Measurements from ENCODE around the gene CFAP299. TPM values are rescaled to one million over a fixed set of nuclear protein-coding genes. Genes with fewer than 3 reads are reported as not detected.

Gene CFAP299
- total and polyA plus RNA-seq, 2 of the 13 experiments (the other 11 are each of a cell fraction or from before 2014, with no cell fraction given), result not detected

DNA sequence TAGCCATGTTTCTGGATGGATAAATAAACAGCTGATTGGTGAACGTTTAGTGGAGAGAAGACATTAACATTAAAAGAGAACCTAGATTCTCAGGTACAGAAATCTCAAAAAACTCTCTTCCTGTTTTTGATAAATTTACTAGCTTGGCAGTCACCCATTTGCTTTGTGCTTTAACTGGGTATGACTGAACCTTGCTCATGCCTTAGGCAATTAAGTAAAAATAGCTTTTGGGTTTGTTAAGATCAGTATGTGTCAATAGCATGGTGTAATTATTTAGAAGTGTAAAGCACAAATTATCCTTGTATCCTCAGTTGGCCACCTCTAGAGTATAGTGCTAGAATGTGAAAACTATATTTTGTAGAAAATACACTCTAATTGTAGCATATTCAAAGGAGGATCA lies 200.0 kb downstream of the CFAP299 start:
- H3K9ac ChIP-seq (ENCODE audit: insufficient read depth, low read depth, low read length), result no peak overlapping the region
- H3K4me1 ChIP-seq (ENCODE audit: insufficient read depth, low read length), result no peaks in the 10 kb centered on the region
- no peaks in the 10 kb centered on the region for H4K20me1 ChIP-seq (ENCODE audit: insufficient read depth, low read length)
- H3K79me2 ChIP-seq (ENCODE audit: insufficient read depth, low read length), result no peaks in the 10 kb centered on the region
- no peak overlapping the region for H3K4me2 ChIP-seq (ENCODE audit: low read depth, low read length)
- ATAC-seq (no peak), FAIRE-seq (no peak), DNase-seq (ENCODE audit: low spot score) (no peak)
- no peak for TF ChIP-seq SP4 (CRISPR knock-in tag; IDR thresholded peaks at IDR 0.05)
- TF ChIP-seq ARHGAP35 (CRISPR knock-in tag; IDR thresholded peaks at IDR 0.05; ENCODE audit: borderline replicate concordance), result no peak
- TF ChIP-seq FLYWCH1 (CRISPR knock-in tag; IDR thresholded peaks at IDR 0.05), result no peak
- no peak for TF ChIP-seq ZNF737 (CRISPR knock-in tag; IDR thresholded peaks at IDR 0.05; ENCODE audit: borderline replicate concordance)
- TF ChIP-seq, protein P1, sequence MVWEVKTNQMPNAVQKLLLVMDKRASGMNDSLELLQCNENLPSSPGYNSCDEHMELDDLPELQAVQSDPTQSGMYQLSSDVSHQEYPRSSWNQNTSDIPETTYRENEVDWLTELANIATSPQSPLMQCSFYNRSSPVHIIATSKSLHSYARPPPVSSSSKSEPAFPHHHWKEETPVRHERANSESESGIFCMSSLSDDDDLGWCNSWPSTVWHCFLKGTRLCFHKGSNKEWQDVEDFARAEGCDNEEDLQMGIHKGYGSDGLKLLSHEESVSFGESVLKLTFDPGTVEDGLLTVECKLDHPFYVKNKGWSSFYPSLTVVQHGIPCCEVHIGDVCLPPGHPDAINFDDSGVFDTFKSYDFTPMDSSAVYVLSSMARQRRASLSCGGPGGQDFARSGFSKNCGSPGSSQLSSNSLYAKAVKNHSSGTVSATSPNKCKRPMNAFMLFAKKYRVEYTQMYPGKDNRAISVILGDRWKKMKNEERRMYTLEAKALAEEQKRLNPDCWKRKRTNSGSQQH (CRISPR knock-in tag; IDR thresholded peaks at IDR 0.05; ENCODE audit: low read depth), result no peak
- TF ChIP-seq RBAK (CRISPR knock-in tag; IDR thresholded peaks at IDR 0.05), result no peak
- TF ChIP-seq NFKB2 (CRISPR knock-in tag; IDR thresholded peaks at IDR 0.05; ENCODE audit: borderline replicate concordance), result no peak
- no peak for TF ChIP-seq SALL1 (CRISPR knock-in tag; IDR thresholded peaks at IDR 0.05)
- TF ChIP-seq, protein P2, sequence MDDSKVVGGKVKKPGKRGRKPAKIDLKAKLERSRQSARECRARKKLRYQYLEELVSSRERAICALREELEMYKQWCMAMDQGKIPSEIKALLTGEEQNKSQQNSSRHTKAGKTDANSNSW (CRISPR knock-in tag; IDR thresholded peaks at IDR 0.05; ENCODE audit: borderline replicate concordance), result no peak
- TF ChIP-seq JUN (CRISPR knock-in tag; IDR thresholded peaks at IDR 0.05), result no peak
- TF ChIP-seq, protein P3, sequence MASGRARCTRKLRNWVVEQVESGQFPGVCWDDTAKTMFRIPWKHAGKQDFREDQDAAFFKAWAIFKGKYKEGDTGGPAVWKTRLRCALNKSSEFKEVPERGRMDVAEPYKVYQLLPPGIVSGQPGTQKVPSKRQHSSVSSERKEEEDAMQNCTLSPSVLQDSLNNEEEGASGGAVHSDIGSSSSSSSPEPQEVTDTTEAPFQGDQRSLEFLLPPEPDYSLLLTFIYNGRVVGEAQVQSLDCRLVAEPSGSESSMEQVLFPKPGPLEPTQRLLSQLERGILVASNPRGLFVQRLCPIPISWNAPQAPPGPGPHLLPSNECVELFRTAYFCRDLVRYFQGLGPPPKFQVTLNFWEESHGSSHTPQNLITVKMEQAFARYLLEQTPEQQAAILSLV (CRISPR knock-in tag; IDR thresholded peaks at IDR 0.05; ENCODE audit: borderline replicate concordance), result no peak
- no peak for TF ChIP-seq JDP2 (CRISPR knock-in tag; IDR thresholded peaks at IDR 0.05; ENCODE audit: borderline replicate concordance)
- TF ChIP-seq, protein P4, sequence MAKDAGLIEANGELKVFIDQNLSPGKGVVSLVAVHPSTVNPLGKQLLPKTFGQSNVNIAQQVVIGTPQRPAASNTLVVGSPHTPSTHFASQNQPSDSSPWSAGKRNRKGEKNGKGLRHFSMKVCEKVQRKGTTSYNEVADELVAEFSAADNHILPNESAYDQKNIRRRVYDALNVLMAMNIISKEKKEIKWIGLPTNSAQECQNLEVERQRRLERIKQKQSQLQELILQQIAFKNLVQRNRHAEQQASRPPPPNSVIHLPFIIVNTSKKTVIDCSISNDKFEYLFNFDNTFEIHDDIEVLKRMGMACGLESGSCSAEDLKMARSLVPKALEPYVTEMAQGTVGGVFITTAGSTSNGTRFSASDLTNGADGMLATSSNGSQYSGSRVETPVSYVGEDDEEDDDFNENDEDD (CRISPR knock-in tag; IDR thresholded peaks at IDR 0.05; ENCODE audit: borderline replicate concordance), result no peak
- no peak for TF ChIP-seq SPEN (CRISPR knock-in tag; IDR thresholded peaks at IDR 0.05; ENCODE audit: low read depth)
- TF ChIP-seq, protein P5, sequence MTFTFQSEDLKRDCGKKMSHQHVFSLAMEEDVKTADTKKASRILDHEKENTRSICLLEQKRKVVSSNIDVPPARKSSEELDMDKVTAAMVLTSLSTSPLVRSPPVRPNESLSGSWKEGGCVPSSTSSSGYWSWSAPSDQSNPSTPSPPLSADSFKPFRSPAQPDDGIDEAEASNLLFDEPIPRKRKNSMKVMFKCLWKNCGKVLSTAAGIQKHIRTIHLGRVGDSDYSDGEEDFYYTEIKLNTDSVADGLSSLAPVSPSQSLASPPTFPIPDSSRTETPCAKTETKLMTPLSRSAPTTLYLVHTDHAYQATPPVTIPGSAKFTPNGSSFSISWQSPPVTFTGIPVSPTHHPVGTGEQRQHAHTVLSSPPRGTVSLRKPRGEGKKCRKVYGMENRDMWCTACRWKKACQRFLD (CRISPR knock-in tag; IDR thresholded peaks at IDR 0.05; ENCODE audit: borderline replicate concordance), result no peak
- TF ChIP-seq, protein P6, sequence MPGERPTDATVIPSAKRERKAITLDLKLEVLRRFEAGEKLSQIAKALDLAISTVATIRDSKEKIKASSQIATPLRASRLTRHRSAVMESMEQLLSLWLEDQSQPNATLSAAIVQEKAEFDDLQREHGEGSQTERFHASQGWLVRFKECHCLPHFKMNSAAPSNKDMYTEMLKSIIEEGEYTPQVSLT (CRISPR knock-in tag; IDR thresholded peaks at IDR 0.05; ENCODE audit: borderline replicate concordance, low read depth), result no peak
- in situ Hi-C loops (cut with HindIII; ENCODE audit: extremely low pct_ligation_motif_present, low pct_unique_long_range_greater_than_20kb) (no loop called here), intact Hi-C loops (cut with micrococcal nuclease; ENCODE audit: unreplicated experiment) (no loop called here)
- no peak overlapping the region for H3K4me3 ChIP-seq (replicated peaks in 1 of 3; ENCODE audit: insufficient read depth in 1 of 3, low read depth in 2 of 3, low read length in 3 of 3)
- WGBS (ENCODE audit: low lambda C conversion rate), result 0% methylated on average over 1 of the region's 1 CpG
- H3K27ac ChIP-seq (ENCODE audit: extremely low read length, insufficient read depth, low read length), result no peak overlapping the region
- no peaks in the 10 kb centered on the region for H3K27me3 ChIP-seq (ENCODE audit: control insufficient read depth in 1 of 2, insufficient read depth in 2 of 2, low read length in 2 of 2)
- H3K9me3 ChIP-seq (ENCODE audit: low read length), result no peaks in the 10 kb centered on the region
- ChIA-PET POLR2A (no interaction called here), CTCF (ENCODE audit: low intra/inter-chr PET ratio, low total read pairs) (no interaction called here)
- no peak overlapping the region for H2AFZ ChIP-seq (ENCODE audit: low read length)
- BruUV-seq (replicated peaks), result no TSS peak
- no peaks in the 10 kb centered on the region for H3K36me3 ChIP-seq (replicated peaks in 1 of 2; ENCODE audit: control insufficient read depth in 1 of 2, insufficient read depth in 2 of 2, low read length in 2 of 2)

Measured in HepG2 (cell line).